Stimulated activated CD8-positive, alpha-beta memory T cell treated with anti-CD3 and anti-CD28 coated beads, Interleukin-12 subunit alpha, Interleukin-12 subunit beta, amount 100 ng/mL, for 24 hours (primary cell): ENCODE results near the gene ADGRG7.

Experiments
- DNase-seq: peaks from one replicate; pipeline ENCODE4 v3.0.0-alpha.2; 2020; ENCODE audit errors: extremely low read depth

ADGRG7 gene

DNA sequence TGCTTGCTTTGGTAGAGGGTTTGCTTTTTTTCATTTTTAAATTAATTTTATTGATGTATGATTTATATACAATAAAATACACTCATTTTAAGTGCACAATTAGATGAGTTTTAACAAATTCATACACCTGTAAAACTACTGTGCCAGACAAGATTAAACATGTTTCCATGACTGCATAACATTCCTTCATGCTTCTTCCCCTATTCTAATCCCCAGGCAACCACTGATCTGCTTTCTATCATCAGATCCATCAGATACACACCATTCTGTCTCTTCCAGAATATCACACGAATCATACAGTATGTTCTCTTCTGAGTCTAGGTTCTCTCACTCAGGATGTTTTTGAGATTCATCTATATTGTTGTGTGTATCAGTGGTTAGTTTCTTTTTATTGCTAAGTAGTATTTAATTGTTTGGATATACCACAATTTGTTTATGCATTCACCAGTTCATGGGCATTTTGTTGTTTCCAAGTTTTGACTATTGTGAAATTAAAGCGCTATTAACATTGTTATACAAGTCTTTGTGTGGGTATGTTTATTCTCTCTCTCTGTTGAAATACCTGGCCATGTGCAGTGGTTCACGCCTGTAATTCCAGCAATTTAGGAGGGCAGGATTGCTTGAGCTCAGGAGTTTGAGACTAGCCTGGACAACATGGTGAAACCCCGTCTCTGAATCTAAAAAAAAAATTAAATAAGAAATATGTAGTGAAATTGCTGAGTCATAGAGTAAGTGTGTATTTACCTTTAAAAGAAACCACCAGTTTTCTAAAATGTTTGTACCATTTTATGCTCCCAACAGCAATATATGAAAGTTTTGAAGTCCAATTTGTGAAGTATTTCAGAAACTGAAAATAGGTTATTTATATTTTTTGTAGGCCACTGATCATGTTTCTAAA is 92.9 kb downstream of the ADGRG7 start:
- DNase-seq, result no peak

DNA sequence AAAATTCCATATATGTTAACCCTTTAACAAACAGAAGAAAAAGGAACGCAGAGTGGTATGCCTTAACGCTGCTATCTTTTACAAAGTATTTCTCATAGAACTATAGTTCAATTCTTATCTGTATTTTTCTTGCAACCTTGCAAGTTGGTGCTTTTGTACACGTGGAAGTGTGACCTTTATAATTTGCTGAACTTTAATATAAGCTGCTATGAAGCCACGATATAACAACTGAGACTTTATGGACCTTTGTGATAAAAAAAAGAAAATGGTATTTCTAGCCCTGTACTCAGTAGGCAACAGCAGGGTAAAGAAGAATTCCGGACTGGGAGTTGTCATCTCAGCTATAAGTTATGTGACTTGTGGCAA is 93.6 kb downstream of the ADGRG7 start:
- no peak for DNase-seq

DNA sequence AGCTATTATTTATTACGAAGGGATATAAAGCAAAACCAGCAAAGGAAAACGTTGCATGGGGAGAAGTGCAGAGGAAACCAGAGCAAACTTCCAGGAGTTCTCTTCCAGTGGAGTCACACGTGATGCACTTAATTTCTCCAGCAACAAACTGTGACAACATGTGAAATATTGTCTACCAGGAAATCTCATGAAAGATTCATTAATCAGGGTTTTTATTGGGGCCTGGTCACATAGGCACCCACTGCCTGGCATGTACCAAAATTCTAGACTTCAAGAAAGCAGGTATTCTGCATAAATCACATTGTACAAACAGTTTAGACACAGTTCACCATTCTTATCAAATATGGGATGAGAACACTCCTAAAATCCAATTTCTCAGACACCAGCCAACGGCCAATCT is 94.5 kb downstream of the ADGRG7 start:
- DNase-seq, result no peak

DNA sequence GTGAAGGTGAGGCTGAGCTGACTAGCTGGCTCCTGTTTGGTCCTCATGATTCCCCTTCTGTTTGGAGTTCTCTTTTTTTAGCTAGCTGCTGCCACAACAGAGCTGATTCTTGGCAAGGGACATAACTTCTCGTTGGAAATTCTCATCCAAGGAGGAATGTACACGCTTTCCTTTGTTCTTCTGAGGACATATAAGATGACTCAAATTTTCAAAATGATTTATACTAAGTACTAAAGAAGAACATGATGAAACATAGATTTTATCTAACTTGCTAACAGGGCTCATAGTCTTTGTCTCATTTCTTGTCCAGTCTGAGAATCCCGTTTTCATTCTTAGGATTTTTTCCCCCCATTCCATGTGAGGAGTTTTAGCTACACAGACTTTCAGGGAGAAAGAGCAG is 97.0 kb downstream of the ADGRG7 start:
- DNase-seq, result no peak

DNA sequence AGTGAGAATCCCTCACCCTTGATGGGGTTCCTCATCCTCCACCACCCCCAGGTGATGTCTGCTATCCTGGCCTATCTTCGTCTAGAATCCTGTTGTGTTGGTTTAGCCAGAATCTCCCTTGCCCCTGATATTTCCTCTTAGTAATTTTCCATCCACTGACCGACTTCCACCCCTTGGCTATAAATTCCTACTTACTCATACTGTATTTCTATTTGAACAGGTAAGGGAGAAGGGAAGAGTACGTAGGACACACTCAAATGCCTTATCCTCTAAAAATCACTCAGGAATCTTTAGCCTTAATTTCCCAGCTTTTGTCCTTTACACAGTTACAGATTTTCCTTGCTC is 99.2 kb downstream of the ADGRG7 start:
- DNase-seq, result no peak

DNA sequence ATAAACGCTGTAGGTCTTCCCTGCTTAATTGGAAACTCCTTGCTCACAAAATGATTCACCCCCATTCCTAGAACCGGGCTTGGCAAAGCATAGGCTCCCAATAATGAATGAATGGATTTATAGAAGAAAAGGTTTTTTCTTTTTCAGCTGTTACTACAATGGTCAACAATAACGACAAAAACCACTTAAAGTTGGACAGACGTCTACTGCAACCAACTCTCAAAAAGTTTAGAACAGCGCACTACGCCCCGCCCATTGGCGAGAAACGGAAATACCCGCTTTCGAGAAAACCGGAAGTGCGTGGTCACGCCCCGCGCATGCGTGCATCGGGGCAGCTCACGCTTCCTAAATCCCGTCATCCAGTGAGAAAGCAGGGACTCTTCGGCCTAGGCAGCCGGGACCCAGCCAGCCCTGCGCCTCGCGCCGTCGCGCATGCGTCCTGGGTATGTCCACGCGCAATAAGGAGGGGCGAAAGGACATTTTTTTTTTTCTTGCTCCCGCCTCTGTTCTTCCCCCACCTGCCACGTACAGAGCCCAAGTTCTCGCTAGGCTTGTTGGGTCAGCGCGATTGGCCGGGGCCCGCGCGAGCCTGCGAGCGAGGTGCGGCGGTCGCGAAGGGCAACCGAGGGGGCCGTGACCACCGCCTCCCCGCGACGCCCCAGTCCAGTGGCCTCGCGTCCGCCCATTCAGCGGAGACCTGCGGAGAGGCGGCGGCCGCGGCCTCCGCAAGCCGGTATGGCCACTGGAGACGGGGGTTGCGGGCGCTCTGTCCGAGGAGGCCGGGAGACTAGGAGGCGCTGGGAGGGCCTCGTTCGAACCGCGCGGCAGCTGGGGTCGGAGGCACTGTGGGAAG is 99.8 kb downstream of the ADGRG7 start, which contains the start of gene TFG:
TFG (plus strand) TSS at position 506 of the 853 bp plus-strand sequence. CDS start 4,192 bp downstream, outside the sequence.
- DNase-seq, result peak; percentile 92

DNA sequence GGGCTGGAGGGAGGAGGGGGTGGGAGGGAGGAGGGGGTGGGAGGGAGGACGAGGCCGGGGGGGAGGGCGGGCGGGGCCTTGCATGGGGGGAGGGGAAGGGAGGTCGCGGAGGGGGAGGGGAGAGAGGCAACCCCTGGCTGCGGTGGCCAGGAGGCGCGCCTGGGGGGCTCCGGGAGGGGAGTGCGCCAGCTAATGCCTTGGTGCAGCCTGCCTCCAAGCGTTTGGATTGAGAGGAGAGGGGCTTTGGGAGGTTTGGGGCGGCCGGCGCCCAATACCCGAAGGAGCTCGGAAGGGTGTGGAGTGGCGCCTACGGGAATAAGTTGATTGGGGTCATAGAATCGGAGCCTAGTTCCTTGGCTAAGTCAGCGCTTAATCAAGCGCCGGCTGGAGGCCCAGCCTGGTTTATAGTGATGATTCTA is 100.5 kb downstream of the ADGRG7 start:
- no peak for DNase-seq

DNA sequence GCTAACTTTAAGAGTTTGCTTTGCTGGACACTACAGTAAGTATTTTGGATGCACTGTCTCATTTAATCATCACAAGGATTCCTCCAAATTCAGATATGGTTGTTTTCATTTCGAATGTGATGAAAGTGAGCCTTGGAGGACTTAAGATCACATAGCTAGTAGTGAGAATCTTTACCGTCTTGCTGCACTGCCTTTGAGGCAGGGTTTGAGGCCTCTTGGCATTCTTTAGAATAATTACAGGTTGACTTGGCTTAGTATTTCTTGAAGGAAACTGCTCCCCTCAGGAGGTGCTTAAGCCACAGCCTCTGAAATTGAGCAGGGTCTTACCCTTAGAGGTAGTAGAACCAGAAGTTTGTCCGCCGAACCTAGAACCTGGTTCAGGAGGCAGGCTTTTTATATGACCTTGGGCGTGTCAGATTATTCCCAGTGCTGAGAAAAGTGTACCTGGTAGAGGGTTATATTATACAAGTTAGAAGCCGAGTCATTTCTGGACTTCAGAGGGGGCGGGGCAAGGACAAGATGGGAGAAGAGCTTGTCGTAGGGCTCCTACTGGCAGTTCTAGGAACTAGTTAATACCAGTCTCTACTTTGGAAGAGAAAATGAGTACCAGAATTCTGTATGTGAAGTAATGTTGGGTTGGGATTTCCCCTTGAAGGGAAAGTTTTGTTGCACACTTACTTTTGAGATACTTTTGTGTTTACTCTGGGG is 101.0 kb downstream of the ADGRG7 start:
- peak; percentile 35 for DNase-seq

DNA sequence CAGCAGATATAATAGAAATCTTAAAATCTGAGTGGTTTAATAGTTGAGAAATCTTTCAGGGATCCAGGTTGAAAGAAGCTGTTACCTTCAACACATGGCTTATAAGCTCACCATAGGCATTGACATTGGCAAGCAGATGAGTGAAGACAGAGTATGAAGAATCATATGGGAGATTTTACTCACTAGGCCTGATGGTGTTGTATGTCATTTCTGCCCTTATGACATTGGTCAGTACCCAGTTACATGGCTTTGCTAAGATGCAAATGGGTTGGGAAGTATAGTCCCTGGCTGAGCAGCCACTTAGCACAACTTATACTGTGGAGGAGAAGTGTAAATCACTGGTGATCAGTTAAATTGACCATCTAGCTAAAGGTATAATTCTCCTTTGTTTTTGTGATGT is 105.8 kb downstream of the ADGRG7 start:
- DNase-seq, result no peak

DNA sequence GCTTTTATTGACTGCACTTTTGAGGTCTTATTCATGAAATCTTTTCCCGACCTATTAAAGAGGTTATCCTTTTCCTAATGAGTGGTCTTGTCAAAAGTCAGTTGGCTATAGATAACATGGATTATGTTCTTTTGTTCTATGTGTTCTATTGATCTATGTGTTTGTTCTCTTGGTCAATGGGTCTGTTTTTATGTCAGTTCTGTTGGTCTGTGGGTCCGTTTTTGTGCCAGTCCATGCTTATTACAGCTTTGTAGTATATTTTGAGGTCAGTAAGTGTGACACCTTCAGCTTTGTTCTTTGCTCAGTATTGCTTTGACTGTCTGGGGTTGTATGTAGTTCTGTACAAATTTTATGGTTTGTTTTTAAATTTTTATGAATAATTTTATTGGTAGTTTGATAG is 107.7 kb downstream of the ADGRG7 start:
- DNase-seq, result no peak

DNA sequence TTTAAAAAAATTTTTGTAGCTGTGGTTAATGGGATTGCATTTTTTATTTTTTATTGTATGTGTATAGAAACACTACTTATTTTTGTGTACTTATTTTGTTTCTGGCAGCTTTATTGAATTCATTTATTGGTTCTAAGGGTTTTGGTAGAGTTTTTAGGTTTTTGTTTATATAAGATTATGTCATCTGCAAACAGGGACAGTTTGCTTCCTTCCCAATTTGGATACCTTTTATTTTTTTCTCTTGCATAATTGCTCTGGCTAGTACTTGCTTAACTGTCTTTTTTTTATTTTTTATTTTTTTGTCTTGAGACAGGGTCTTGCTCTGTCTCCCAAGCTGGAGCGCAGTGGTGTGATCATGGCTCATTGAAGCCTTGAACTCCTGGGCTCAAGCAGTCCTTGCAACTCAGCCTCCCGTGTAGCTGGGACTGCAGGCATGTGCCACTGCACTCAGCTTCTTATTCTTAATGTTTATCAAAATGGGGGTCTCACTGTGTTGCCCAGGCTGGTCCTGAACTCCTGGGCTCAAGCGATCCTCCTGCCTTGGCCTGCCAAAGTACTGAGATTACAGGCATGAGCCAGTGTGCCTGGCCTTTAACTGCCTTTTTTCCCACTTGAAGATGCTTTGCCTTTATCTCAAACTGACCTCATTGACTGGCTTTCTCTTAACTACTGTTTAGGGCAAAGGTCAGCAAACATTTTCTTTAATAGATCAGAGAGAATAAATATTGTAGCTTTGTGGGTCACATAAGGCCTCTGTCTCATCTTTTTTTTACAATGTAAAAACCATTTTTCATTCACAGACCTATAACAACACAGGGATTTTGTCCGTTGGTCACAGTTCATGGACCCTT is 108.5 kb downstream of the ADGRG7 start:
- no peak for DNase-seq

DNA sequence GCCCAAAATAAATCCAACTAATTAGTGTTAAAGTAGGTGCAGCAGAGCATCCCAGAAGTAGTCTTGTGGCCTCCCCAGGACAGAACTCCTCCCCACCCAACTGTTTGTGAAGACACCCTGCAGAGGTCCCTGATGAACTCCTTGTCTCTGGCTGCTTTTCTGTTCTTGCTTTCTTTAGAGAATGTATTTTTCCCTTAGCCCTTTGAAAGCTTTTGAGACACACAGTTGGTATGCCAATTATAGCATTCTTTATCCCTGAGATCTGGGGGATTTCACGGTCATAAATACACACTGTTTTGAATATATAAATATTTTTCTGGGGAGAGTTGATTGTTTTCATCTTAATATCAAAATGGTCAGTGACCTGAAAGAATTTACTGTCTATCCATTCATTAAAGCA is 109.7 kb downstream of the ADGRG7 start:
- DNase-seq, result no peak

DNA sequence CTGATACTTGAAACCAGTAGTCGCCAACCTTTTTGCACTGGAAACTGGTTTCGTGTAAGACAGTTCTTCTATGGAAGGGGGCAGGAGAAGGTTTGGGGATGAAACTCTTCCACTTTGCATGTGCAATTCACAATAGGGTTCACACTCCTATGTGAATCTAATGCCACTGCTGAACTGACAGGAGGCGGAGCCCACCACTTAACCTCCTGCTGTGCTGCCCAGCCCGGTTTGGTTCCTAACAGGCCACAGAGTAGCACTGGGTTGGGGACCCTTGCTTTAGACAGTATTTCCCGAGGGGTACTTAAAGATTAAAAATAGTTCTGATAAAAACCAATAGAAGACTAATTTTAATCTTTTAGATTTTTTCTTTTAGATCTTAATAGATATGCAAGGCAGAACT is 111.0 kb downstream of the ADGRG7 start:
- DNase-seq, result no peak

DNA sequence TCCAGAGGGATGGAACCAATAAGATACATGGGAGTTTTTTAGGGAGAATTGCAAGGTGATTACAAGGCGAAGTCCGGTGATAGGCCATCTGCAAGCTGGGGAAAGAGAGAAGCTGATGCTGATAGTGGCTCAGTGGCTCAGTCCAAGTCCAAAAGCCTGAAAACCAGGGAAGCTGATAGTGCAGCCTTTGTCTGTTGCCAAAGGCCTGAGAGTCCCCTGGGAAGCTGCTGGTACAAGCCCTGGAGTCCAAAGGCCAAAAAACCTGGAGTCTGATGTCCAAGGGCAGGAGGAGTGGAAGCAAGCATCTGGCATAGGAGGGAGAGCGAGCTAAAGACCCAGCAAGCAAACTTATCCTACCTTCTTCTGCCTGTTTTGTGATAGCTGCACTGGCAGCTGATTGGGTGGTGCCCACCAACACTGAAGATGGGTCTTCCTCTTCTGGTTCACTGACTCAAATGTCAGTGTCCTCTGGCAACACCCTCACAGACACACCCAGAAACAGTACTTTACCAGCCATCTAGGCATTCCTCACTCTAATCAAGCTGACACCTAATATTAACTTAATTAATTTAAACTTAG is 116.6 kb downstream of the ADGRG7 start:
- DNase-seq, result no peak

DNA sequence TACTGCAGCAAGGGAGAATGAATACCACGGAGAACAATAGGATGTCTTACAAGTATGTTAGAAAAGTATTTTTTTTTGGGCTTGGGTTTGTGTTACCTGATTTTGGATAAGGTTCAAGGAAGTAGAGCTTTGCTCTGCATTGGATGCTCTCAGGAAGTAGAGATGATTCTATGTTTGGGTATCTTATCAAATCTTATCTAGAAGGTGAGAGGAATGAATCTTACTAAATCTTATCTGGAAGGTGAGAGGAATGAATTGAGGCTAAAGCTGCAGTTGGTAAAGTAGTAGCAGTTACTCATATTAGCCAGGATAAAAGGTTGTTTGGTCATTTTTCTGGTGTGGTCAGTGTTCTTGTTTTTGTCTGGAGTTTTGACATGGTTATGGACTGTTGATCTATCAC is 117.3 kb downstream of the ADGRG7 start:
- no peak for DNase-seq

DNA sequence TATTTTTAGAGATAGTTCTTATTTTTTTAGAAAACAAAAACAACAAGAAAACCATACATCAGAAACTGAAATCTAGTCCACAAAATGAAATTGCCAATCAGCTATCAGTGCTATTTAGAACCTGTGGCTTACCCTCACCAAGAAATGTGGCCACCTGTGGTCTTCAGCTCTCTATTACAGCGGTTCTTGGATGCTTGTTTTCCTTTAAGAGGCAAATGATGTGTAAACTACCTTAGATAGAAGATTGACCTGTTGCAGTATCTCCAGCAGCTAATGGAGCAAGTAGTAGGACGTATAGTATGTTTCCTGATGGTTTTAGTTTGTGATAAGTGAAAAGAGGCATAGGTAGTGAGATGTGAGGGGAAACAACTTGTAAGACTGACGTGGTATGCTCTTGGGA is 121.1 kb downstream of the ADGRG7 start:
- DNase-seq, result no peak

DNA sequence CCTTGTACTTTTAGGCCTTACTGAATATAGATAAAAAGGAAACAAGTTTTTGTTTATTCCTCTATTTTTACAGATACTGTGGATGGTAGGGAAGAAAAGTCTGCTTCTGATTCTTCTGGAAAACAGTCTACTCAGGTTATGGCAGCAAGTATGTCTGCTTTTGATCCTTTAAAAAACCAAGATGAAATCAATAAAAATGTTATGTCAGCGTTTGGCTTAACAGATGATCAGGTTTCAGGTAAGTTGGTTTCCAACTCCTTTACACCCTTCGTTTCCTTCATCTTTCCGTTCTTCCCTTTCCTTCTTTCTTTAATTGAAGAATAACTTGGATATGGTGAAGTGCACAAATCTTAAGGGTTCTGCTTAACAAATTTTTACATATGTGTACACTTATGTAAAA is 123.0 kb downstream of the ADGRG7 start:
- no peak for DNase-seq

DNA sequence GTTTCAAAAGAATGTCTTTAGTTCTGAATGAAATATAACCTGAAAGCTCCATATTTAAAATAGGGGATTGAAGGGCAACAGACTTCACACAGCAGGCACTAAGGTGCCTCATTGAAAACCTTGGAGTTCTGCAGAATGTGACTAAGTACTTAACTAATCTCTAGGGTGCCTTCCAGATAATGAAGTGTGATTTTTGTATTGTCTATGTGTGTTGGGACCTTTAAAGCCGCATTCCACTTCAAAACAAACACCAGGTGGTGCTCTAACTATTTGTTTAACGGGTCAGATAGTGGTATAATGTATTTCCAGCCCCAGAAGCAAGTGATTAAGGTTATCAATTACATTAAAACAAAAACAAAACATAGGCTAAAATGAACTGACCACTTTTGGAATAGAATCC is 127.9 kb downstream of the ADGRG7 start:
- no peak for DNase-seq

DNA sequence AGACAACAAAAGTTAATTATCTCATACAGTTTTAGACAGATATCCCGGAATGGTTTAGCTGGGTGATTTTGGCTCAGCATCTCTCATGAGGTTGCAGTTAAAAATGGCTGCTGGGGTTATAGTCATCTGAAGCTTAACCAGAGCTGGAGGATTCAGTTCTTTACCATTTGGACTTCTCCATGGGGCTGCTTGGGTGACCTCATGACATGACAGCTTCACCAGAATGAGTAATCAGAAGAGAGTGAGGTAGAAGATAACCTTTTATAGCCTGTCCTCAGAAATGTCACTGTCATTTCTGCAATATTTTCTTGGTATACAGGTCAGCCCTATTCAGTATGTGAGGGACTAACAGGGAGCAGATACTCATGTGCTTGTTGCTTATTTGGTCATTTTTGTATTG is 130.8 kb downstream of the ADGRG7 start:
- no peak for DNase-seq

DNA sequence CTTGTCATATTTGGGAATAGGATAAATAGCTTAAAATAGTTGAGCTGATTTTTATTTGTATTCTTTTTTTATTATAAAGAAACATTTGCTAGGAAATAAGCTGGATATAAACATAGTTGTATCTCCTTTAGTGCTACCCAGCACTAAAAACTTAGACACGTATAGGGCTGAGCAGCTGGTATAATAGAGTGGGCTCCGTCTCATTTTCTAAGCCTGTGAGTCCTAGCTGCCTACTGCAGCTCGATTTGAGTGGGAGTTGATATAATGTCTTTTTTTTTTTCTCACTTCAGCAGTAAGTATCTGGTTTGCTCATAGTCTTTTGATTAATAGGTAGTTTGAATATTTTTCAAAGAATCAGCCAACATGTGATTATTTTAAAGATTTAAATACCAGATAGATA is 134.1 kb downstream of the ADGRG7 start:
- no peak for DNase-seq

DNA sequence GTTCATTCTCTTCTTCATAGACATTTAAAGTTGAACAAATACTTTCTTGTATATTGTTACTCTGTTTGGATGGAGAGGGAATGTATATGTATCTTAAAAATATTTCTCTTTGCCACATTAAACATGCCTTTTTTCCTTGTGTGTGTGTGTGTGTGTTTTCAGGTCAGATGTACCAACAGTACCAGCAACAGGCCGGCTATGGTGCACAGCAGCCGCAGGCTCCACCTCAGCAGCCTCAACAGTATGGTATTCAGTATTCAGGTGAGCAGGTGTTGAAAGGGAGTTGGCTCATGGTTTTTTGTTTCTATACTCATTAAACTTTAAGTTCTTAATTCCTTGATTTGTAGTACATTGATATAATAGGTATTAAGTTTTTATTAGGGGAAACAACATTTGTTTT is 135.3 kb downstream of the ADGRG7 start:
- no peak for DNase-seq
